ENCODE results near the gene NUDT16L1.

The NUDT16L1 gene

DNA sequence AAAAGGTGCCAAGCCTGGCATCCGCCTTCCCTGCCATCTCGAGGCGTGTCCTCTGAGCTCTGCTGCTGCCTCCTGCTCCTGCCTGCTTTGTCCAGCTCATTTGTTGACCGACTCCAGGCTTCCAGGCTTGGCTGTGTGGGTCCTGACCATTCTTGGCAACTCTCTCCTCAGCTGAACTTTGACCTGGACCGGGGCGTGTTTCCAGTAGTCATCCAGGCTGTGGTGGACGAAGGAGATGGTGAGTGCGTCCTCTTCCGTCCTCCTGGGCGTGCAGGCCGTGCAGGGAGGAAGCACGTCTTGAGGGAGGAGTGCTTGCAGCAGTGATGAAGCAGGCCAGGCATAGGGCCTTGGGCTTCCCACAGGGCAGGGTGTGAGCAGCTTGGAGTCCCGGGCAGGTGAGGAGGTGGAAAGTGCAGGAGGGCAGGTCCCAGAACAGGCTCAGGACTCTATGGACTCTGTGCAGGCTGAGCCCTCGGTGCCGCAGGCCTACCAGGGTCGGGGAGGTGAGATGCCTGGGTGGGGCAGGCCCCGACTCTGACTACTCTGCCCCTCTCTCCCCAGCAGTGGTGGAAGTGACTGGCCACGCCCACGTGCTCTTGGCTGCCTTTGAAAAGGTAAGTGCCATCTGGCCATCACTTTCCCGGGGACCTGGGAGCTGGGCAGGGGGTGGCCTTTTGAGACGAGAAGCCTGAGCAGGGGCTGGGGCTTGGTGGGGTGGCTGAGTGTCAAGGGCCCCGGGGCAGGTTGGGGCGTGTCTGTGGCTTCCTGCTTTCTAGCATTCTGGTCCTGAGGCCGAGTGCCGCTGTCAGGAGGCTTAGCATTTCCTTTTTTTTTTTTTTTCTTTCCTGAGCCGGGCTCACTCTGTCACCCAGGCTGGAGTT lies 28.6 kb upstream of the NUDT16L1 start:
- DNase-seq, result peak; percentile 63

DNA sequence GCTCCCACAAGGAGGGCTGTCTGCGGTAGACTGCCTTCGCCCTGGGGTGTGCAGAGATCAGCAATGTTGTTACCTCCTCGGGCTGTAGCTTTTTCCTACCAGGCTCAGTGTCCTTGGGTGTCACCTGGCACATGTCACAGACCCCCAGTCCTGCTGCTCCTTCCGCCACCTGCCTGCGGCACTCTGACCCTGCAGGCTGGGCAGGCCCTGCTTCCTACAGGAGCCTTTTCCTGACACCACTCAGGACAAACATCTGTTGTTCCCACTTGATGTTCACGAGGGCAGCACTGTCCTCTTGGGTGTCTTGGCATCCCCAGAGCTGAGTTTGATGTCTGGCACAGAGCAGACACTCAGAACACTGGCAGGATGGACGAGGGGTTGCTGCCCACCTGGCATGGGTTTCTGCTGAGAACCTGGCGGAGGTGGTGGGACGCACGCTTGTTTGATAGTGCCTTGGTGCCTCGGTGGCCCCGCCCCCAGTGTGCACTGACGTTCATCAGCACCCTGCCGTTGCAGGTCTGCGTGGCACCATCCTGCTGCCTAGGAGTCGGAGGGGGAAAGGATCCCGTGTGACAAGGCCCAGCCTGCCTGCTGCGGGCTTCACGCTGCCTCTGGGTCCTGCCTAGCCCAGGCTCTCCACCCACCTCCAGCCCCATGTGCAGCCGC lies 26.7 kb upstream of the NUDT16L1 start:
- no peak for DNase-seq

DNA sequence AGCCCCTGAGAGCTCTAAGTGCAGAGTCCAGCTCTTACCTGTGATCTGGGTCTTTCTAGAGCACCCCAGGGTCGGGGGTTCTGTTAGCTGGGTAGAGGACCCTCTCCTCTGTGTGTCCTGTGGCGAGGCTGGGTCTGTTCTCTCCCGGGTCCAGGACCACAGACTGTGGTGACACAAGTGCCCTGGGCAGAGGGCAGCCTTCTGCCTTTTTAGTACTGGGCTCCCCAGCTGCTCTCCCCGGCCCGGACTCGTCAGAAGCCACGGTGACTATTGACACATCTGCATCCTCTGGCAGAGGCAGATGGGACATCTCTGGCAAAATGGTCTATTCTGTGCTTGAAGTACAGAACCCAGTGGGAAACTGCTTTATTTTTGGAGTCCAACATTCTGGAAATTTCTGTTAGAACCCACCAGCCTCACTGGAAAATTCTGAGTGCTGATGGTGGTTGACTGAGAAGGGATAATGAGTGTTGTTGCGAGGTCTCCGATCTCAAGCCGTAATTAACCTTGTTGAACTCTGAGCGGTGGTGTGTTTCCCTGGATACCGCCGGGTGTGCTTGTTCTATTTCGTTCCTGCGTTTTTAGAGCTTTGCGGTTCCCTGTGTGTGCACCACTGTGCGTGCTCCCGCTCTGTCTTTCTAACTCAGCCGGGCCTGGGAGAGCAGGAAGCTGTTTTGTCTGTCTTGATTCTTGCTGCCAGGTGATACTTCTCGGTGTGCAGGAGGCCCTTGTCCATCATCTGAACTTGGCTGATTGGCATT lies 26.0 kb upstream of the NUDT16L1 start:
- DNase-seq, result no peak

DNA sequence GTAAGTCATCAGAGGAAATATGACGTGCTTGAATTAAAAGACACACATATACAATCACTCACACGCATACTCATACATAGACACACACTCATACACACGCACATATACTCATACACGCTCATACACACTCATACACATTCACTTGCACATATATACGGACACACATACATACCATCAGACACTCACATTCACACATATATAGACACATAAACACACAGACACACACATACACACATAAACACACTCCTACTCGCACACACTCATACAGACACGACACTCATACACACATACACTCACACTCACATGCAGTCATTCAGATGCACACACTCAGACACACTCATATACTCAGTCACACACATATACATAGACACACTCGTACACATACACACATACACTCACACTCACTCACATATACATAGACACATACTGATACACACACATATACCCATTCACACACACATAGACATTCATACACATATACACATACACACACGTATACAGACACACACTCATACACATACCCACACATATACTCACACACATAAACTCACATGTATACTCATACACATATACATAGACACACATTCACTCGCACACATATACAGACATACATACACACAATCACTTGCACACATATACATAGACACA lies 24.9 kb upstream of the NUDT16L1 start:
- DNase-seq, result no peak

DNA sequence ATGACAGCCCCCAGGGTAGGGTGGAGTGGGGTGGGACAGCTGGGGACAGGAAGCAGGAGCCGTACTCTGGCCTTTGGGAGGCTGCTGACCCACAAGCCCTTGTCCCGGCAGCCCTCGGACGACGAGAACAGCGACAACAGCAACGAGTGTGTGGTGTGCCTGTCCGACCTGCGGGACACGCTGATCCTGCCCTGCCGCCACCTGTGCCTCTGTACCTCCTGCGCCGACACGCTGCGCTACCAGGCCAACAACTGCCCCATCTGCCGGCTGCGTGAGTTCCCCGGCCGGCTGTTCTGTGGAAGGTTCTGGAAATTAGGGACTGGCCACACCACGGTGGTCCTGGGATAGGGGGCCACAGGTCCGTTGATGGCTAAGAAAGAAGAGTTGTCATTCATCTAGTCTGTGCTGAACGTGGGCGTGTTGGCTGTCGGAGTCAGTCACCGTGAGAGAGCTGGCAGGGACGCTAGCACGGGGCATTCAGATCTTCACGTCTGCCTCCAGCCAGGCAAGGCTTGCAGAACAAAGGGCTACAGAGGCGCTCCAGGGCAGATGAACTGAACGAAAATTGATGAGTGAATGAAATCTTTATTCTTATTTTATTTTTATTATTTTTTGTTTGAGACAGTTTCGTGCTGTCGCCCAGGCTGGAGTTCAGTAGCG lies 19.8 kb upstream of the NUDT16L1 start:
- DNase-seq, result no peak

DNA sequence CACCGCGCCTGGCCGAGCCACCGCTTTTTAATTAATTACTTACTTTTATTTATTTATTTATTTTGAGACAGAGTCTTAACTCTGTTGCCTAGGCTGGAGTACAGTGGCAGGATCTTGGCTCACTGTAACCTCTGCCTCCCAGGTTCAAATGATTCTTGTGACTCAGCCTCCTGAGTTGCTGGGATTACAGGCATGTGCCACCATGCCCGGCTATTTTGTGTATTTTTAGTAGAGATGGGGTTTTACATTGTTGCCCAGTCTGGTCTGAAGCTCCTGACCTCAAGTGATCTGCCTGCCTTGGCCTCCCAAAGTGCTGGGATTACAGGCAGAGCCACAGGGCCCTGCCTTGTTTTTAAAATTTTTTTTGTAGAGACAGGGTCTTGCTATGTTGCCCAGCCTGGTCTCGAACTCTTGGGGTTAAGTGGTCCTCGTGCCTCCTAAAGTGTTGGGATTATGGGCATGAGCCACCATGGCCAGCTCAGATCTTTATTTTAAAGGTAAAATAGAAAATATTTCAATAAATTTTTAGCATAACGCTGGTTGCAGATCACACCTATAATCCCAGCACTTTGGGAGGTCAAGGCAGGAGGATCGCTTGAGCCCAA lies 18.3 kb upstream of the NUDT16L1 start:
- DNase-seq, result no peak

DNA sequence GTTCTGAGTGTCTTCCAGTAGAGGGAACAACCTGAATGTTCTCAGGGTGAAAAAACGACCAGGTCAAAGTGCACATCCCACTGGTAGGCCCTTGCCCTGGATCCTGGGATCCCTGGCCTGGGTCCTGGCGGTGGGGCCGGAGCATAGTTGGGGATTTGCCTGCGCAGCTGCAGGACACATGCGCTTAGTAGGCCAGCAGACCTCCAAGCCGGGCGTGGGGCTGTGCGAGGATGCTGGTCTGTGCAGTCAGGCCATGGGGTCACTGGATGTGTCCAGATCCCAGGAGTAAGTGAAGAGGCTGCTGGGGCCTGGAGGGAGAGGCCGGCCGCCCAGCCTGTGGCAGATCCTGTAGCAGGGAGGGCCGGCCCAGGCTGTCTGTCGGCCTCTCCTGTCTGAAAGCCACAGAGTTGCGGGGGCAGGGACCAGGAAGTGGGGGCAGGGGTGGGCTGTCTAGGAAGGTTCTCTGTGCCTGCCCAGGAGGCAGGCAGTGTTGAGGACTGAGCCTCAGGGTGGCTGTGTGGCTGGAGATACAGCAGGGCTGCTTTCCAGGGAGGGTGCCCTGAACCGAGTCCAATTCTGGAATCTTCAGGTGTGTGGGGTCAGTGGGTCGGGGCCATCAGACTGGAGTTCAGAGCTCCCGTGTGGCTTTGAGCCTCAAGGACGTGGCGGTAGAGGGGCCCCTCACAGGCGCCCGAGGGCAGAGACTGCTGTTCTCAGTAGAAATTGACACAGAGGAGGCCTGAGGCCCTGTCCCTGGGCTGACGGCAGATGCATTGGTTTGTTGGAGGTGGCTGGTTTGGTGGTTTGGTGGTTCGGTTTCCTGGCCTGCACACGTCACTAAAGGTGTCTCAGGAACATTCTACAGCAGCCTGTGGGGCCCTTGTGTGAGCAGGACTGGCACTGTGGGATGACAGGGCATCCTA lies 17.2 kb upstream of the NUDT16L1 start:
- no peak for DNase-seq

DNA sequence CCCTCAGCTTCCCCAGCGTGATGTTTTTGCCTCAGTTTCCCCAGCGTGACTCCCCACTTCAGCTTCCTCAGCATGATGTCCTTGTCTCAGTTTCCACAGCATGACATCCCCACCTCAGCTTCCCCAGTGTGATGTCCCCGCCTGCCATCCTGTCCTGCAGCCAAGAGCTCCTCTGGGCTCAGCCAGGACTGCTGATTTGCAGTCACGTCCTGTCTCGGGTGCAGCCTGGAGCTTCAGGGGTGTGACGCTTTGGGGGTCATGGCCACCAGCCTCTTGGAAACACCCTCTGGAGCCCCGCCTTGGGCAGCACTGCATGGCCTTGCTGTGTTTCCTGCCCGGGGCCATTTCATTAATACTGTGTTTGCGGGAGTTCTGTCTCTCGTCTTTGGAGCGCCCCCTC lies 16.5 kb upstream of the NUDT16L1 start:
- no peak for DNase-seq

DNA sequence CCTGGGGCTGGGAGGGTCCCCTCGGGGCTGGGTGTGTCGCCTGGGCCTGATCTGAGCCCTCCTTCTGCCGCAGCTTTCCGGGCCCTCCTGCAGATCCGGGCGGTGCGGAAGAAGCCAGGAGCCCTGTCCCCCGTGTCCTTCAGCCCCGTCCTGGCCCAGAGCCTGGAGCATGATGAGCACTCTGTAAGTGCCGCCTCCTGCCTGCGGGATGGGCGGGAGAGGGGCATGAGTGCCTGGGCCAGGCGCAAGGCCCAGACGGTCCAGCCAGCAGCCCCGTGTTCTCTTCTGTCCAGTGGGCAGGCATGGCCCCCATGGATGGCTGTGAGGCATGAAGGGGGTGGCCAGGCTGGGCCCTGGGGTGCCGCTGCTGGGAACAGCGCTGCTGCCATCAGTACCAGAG lies 16.0 kb upstream of the NUDT16L1 start:
- DNase-seq, result no peak

DNA sequence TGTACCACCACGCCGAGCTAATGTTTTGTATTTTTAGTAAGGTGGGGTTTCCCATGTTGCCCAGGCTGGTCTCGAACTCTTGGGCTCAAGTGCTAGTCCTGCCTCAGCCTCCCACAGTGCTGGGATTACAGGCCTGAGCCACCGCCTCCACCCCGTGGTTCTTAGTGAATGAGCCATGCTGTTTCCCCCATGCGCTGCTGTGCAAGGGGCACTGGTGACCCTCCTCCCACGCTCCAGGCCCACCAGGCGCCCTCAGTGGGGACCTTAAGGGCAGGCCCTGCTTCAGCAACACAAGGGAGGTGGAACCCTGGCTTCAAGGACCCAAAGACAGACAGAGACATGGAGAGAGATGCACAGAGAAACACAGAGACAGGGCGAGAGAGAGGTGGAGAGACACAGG lies 15.4 kb upstream of the NUDT16L1 start:
- no peak for DNase-seq

DNA sequence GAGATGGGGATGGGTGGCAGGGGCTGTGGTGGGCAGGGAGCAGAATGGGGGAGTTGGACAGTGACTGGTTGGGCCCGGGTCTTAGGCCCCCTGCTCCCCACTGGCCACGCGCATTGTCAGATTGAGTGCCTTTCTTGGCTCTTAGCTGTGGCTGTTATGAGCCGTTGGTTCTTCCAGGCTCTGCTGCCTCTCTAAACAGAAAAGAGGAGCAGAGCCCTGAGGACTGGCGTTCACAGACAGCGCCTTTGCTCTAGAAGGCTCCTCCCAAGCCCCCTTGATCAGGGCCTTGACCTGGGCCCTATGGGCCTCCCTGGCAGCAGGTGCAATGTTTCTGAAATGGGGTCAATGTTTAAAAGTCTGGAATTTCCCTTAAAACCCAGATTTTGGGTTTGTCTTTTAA lies 14.8 kb upstream of the NUDT16L1 start:
- DNase-seq, result no peak

DNA sequence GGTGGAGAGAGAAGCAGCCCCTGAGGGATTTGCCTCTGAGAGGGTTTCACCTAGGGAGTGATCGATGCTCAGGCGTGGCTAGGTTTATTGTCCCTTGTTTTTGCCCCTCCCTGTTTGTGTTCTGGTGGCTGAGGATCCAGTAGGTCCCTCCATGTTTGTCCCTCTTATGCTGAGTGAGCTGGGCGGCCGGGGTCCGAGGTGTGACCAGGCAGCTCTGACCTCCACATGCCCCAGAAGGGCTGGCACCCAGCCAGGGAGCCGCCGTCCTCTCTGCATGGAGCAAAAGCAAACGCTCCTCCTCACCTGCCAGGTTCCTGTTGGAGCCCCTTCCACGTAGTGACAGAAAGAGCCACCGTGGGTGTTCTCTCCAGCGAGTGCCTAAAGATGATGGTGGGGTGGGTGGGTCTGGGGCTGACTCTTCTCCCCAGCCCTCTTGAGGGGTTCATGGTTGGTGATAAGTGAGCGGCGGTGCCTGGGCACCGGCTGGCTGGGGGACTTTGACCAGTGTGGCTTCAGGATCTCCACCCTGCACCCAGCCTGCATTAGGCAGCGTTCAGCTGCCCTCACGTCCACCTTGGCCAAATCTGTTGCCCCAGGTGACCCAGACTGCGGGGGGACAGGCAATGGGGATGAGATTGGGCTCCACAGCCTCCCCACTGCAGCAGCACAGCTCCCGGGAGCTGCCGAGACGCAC lies 14.1 kb upstream of the NUDT16L1 start:
- DNase-seq, result no peak

DNA sequence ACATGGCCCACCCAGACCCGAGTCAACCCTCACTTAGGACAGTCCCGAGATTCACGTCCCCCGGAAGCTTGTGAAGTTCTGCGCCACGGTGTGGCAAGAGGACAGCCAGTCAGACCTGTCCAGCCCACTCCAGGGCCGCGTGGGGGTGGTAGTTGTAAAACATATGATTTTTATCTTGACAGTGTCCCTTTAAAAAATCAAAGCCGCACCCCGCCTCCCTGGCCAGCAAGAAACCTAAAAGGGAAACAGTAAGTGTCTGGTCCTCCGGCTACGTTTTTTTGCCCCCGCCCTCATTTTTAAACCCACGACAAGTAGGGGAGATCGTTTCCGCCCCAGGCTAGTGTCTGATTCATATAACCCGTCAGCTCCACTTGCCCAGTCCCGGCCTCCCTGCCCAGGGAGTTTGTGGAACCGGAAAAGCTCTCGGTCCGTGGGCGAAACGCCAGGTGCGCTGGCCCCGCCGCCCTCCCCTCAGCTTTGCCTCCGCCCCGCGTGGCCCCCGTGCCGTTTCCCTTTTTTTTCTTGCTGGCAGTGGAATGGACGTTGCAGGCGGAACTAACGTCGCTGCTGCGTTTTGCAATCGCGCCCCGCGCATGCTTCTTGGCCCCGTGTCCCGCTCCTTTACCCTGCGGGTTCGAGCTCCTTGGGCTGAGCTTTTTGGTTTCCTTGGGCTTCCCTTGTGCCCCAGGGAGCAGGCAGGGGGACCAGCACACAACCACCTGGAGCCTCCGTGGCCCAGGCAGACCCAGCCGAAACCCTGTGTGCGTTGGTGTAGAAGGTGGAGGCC lies 13.3 kb upstream of the NUDT16L1 start:
- DNase-seq, result peak; percentile 84

DNA sequence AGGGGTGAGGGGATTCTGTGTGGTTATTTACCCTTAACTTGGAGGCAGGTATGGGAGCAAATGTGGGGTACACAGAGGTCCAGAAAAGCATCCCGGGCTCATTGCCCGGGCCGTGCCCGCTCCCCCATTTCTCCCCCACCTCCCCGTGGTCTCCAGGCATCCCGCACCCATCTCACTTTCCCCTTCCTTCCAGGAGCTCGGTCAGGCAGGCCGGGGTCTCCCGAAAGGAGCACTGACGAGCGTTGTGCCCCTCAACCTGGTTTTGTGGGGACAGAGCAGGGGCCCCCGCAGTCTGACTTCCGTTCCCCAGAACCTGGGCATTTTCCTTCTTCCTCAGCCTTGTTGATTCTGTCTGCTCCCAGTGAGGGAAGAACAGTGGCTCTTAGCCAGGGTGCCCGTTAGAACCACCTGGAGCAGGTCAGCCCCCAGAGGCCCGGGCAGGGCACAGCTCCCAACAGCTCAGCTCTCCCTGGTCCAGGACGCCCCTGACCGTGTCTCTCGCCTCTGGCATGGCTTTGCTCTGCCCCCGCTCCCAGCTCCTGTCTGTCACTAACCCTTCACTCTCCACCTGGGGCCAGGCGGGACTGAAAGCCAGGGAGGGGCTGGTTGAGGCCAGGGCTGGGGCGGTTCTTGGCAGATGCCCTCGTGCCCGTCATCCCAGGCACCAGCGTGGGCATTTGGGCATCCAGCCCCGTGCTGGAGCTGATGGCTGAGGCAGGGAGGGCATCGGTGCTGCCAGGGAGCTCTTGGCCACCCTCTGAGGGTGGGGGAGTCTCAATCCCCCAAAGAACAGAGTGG lies 12.5 kb upstream of the NUDT16L1 start:
- no peak for DNase-seq

DNA sequence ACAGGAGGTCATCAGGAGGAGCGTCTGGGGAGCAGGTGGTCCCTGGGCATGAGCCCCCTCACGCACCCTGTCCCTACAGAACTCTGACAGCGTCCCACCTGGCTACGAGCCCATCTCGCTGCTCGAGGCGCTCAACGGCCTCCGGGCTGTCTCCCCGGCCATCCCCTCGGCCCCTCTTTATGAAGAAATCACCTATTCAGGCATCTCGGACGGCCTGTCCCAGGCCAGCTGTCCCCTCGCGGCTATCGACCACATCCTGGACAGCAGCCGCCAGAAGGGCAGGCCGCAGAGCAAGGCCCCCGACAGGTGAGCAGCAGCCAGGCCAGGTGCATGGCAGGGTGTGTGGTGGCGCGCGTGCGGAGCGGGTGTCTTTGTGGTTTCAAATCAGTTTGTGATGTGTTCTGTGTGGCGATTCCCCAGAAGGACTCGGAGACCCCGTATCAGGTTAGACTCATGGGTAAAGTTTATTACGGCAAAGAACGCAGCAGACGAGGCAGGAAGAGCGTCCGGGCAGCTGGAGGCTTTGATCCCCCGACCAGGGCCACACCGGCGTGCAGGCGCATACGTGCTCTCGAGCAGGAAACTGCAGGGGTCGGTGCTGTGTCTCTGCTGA lies 11.8 kb upstream of the NUDT16L1 start:
- DNase-seq, result no peak

DNA sequence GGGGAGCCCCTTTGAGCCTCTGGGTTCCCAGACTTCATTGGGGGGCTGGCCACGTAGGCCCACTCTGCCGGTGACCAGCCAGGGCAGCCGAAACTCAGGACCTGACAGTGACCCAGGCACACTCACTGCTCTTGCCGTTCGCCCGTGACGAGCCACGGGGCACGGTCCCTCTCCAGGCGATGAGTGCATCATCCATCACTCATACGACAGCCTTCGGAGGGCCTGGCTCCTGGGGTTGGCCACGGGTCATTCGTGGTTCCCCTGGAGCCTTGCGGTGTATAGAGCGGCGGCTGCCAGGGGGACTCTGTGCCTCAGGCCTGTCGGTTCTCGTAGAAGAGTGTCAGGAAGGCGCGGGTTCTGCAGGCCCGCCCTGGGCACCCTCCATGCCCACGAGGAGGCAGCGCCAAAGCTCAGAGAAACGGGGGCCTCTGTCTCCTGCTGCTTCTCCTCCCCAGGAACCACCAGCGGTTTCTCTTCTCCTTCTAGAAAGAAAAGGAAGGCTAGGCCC lies 11.2 kb upstream of the NUDT16L1 start:
- no peak for DNase-seq

DNA sequence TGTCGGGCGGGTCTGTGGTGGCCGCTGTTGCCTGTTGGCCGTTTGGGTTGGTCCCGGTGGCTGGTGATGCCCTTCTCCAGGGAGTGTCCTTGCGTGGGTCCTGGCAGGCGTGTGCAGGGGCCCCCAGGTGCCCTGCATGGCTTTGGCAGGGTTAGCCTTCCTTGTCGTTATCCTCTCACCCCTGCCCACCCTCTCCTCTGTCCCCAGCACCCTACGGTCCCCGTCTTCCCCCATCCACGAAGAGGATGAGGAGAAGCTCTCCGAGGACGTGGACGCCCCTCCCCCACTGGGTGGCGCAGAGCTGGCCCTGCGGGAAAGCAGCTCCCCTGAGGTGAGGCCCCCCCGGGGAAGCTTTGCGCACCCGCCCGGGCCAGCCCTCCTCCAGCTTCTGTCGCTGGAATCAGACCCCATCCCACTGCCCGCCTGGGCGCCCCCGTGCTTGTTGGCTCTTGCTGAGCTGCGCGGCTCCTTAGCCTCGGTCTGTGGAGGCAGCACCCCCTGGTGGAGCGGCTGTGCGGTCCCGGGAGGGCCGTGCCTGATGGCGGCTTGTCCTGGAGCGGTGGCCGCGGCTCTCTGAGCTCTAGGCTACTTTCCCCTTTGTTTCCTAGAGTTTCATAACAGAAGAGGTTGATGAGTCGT lies 10.6 kb upstream of the NUDT16L1 start:
- DNase-seq, result peak; percentile 50

Measured in inflammatory macrophage treated with lipopolysaccharide for 4 hours (primary cell).